Tibial artery (tissue), 4 donors: ENCODE results near the gene CCDC63.

ENCODE experiments used
- DNase-seq, 2 donors: peaks; one replicate each; pipeline ENCODE4 v3.0.0-alpha.2; 2019
- H3K27ac ChIP-seq, 2 donors: fragments of 200-600 bp; sonication (generic) in 1 of 2; 1 replicate in 1 of 2; 2 replicates in 1 of 2; pipeline ENCODE4 v1.5.1; 2018 to 2019; ENCODE audit warnings: mild to moderate bottlenecking in 1 of 2
- H3K27me3 ChIP-seq, 2 donors: fragments of 200-600 bp; sonication (generic) in 1 of 2; one replicate each; pipeline versions ENCODE4 v1.5.1 to v1.6.0; 2016 to 2019
- H3K36me3 ChIP-seq, 3 donors: fragments of 200-600 bp; sonication (generic) in 2 of 3; one replicate each; pipeline ENCODE4 v1.5.1; 2016 to 2019; ENCODE audit warnings: mild to moderate bottlenecking in 2 of 3
- H3K4me1 ChIP-seq, 4 donors: fragments of 200-600 bp; sonication (generic) in 2 of 4; 1 replicate in 3 of 4; 2 replicates in 1 of 4; pipeline ENCODE4 v1.5.1; 2016 to 2019
- H3K4me3 ChIP-seq, 2 donors: fragments of 200-600 bp; sonication (generic) in 1 of 2; 1 replicate in 1 of 2; 2 replicates in 1 of 2; pipeline ENCODE4 v1.5.1; 2018 to 2019; ENCODE audit warnings: mild to moderate bottlenecking in 2 of 2
- H3K9me3 ChIP-seq, 3 donors: fragments of 200-600 bp; sonication (generic) in 1 of 3; one replicate each; pipeline ENCODE4 v1.5.1; 2016 to 2019
- intact Hi-C: fragments of 100-400 bp; cut with DNase I; formaldehyde crosslinking; loops from one replicate; pipeline ENCODE4 v1.15.0; 2023; ENCODE audit warnings: low total_unique reads
- TF ChIP-seq, protein P1 (sequence below), 2 experiments: fragments of 200-600 bp in 1 of 2; fragments of 450-650 bp in 1 of 2; IDR thresholded peaks; one replicate each; pipeline ENCODE4 v1.5.1; 2017 to 2019; ENCODE audit warnings: antibody characterized with exemption in 2 of 2, mild to moderate bottlenecking in 1 of 2, moderate library complexity in 1 of 2

Gene CCDC63

GRCh38 chr12:110818511-110818910, 28.3 kb upstream of the CCDC63 start:
- TF ChIP-seq, protein P1, sequence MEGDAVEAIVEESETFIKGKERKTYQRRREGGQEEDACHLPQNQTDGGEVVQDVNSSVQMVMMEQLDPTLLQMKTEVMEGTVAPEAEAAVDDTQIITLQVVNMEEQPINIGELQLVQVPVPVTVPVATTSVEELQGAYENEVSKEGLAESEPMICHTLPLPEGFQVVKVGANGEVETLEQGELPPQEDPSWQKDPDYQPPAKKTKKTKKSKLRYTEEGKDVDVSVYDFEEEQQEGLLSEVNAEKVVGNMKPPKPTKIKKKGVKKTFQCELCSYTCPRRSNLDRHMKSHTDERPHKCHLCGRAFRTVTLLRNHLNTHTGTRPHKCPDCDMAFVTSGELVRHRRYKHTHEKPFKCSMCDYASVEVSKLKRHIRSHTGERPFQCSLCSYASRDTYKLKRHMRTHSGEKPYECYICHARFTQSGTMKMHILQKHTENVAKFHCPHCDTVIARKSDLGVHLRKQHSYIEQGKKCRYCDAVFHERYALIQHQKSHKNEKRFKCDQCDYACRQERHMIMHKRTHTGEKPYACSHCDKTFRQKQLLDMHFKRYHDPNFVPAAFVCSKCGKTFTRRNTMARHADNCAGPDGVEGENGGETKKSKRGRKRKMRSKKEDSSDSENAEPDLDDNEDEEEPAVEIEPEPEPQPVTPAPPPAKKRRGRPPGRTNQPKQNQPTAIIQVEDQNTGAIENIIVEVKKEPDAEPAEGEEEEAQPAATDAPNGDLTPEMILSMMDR (IDR thresholded peaks at IDR 0.05) = no peak
- H3K27ac ChIP-seq = no peak overlapping the region
- intact Hi-C loops = no loop called here
- H3K4me3 ChIP-seq = no peak overlapping the region
- peaks cover 0 to 18% of the 10 kb centered on the region in 2 donors for H3K27me3 ChIP-seq
- no peaks in the 10 kb centered on the region for H3K4me1 ChIP-seq
- no peaks in the 10 kb centered on the region for H3K36me3 ChIP-seq
- no peak for DNase-seq
- H3K9me3 ChIP-seq = no peaks in the 10 kb centered on the region

DNA sequence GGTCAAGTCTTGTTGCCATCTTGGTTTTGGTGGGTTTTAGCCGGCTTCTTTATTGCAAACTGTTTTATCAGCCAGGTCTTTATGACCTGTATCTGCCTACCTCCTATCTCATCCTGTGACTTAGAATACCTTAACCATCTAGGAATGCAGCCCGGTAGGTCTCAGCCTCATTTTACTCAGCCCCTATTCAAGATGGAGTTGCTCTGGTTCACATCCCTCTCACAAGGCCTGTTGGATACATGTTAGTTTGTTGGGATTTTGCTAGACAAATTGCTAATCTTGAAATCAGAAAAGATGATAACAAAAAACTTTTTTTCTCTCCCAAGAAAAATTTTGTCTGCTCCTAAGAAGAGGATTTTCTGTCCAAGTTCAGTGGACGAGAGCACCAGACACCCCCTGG, 27.6 kb upstream of the CCDC63 start:
- intact Hi-C loops = no loop called here
- no peak for DNase-seq
- H3K27me3 ChIP-seq = peaks cover 0 to 11% of the 10 kb centered on the region in 2 donors
- no peak overlapping the region for H3K4me3 ChIP-seq
- TF ChIP-seq, protein P1 (IDR thresholded peaks at IDR 0.05) = no peak
- no peaks in the 10 kb centered on the region for H3K9me3 ChIP-seq
- H3K27ac ChIP-seq = no peak overlapping the region
- H3K36me3 ChIP-seq = no peaks in the 10 kb centered on the region
- H3K4me1 ChIP-seq = no peaks in the 10 kb centered on the region

DNA sequence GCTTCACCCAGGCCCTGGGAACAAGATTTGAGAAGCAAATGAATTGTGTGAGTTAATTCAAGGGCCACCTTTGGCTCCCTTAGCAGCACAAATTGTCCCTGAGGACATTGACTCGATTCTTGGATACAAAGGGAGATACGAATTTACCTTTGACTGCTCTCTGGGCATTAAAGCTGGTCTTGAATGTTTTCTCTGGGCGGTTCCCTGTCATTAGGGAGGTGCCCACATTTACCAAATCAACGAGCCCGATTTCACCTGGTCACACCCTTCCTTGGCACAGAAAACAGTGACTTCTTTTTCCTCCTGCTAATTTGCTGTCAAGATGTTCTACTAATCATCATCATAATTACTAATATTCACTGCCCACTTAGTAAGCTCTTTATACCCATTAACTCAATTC, 27.1 kb upstream of the CCDC63 start:
- Histone ChIP-seq H3K4me3 (no peak overlapping the region), H3K27me3 (peaks cover 0 to 7% of the 10 kb centered on the region in 2 donors), H3K9me3 (no peaks in the 10 kb centered on the region), H3K4me1 (no peaks in the 10 kb centered on the region), H3K27ac (no peak overlapping the region), H3K36me3 (no peaks in the 10 kb centered on the region)
- TF ChIP-seq, protein P1 (IDR thresholded peaks at IDR 0.05) = no peak
- intact Hi-C loops = no loop called here
- no peak for DNase-seq

- intact Hi-C loops = no loop called here
These were observed 24.9 kb upstream of the CCDC63 start for GRCh38 chr12:110821917-110822316.

GRCh38 chr12:110822821-110823415, 23.9 kb upstream of the CCDC63 start:
- DNase-seq = no peak
- no peaks in the 10 kb centered on the region for H3K9me3 ChIP-seq
- no peaks in the 10 kb centered on the region for H3K36me3 ChIP-seq
- peaks cover 0 to 7% of the 10 kb centered on the region in 2 donors for H3K27me3 ChIP-seq
- no peak overlapping the region for H3K4me3 ChIP-seq
- peaks cover 0 to 5% (median 0%) of the 10 kb centered on the region in 4 donors for H3K4me1 ChIP-seq
- TF ChIP-seq, protein P1 (IDR thresholded peaks at IDR 0.05) = no peak
- no peak overlapping the region for H3K27ac ChIP-seq
- intact Hi-C loops = no loop called here

More at GRCh38 chr12:110821917-110822316, 24.9 kb upstream of the CCDC63 start:
- Histone ChIP-seq H3K27ac (no peak overlapping the region), H3K9me3 (no peaks in the 10 kb centered on the region), H3K36me3 (no peaks in the 10 kb centered on the region), H3K4me3 (no peak overlapping the region), H3K4me1 (peaks cover 0 to 2% (median 0%) of the 10 kb centered on the region in 4 donors), H3K27me3 (peaks cover 0 to 7% of the 10 kb centered on the region in 2 donors)
- TF ChIP-seq, protein P1 (IDR thresholded peaks at IDR 0.05) = no peak
- no peak for DNase-seq
